Gastrocnemius medialis (tissue), 4 donors: ENCODE results near the gene MAP3K13. TPM values are rescaled to one million over a fixed set of nuclear protein-coding genes. Genes with fewer than 3 reads are reported as not detected.

Experiments used
- ATAC-seq, 2 donors: fragments of 150-250 bp; one replicate each; pipeline ENCODE4 v1.9.1; 2016
- DNase-seq, 2 donors: peaks; one replicate each; pipeline ENCODE4 v3.0.0-alpha.2; 2019
- H3K27ac ChIP-seq, 4 donors: fragments of 200-600 bp; sonication (generic); 1 replicate in 1 of 4; 2 replicates in 3 of 4; pipeline ENCODE4 v1.5.1; 2016 to 2018; ENCODE audit warnings: mild to moderate bottlenecking in 2 of 4, moderate library complexity in 1 of 4
- H3K27me3 ChIP-seq, 3 donors: fragments of 200-600 bp; sonication (generic) in 2 of 3; 1 replicate in 1 of 3; 2 replicates in 2 of 3; pipeline versions ENCODE4 v1.5.1 to v1.6.0; 2016 to 2019; ENCODE audit warnings: mild to moderate bottlenecking in 1 of 3, moderate library complexity in 1 of 3
- H3K36me3 ChIP-seq, 2 donors: fragments of 200-600 bp; sonication (generic) in 1 of 2; one replicate each; pipeline ENCODE4 v1.5.1; 2017 to 2018
- H3K4me1 ChIP-seq, 2 donors: fragments of 200-600 bp; sonication (generic) in 1 of 2; one replicate each; pipeline ENCODE4 v1.5.1; 2016 to 2017; ENCODE audit warnings: mild to moderate bottlenecking in 2 of 2
- H3K4me3 ChIP-seq, 4 donors: fragments of 200-600 bp; sonication (generic) in 3 of 4; 1 replicate in 1 of 4; 2 replicates in 3 of 4; pipeline ENCODE4 v1.5.1; 2016 to 2019; ENCODE audit warnings: mild to moderate bottlenecking in 2 of 4
- H3K9me3 ChIP-seq, 3 donors: fragments of 200-600 bp; sonication (generic) in 2 of 3; 1 replicate in 1 of 3; 2 replicates in 2 of 3; pipeline ENCODE4 v1.5.1; 2016 to 2019
- CTCF ChIP-seq, 5 experiments: fragments of 450-650 bp in 3 of 5; fragments of 200-600 bp in 2 of 5; sonication (generic) in 2 of 5; IDR thresholded peaks in 4 of 5; conservative IDR thresholded peaks in 1 of 5; 1 replicate in 4 of 5; 2 replicates in 1 of 5; pipeline ENCODE4 v1.5.1; 2016 to 2019; ENCODE audit warnings: antibody characterized with exemption in 5 of 5, mild to moderate bottlenecking in 3 of 5, moderate library complexity in 3 of 5
- POLR2A ChIP-seq, 2 donors: fragments of 450-650 bp; IDR thresholded peaks; one replicate each; pipeline ENCODE4 v1.6.1; 2017; ENCODE audit warnings: antibody characterized with exemption in 2 of 2, mild to moderate bottlenecking in 2 of 2, moderate library complexity in 2 of 2
- in situ Hi-C, 4 donors: fragments of 200-750 bp; cut with MboI; loops; one replicate each; pipeline versions ENCODE4 v1.15.0 to v1.8.0; 2017; ENCODE audit warnings: low sequenced_read_pairs in 4 of 4
- intact Hi-C: fragments of 100-400 bp; cut with DNase I; formaldehyde crosslinking; loops from one replicate; pipeline ENCODE4 v1.15.1; 2023; ENCODE audit warnings: low total_unique reads
- total RNA-seq, 4 donors: library from RNA; depleted of rRNA; stranded (reverse); fragments of >200 nt; gene quantifications; one replicate each; pipeline versions ENCODE4 v1.1.0 to v1.2.3, GENCODE V29; 2016

Gene MAP3K13
- total RNA-seq, 4 donors from 2014 or later = 1.6 to 6.5 (median 4.6) TPM

- intact Hi-C loops = no loop called here
- DNase-seq = no peak
- no peaks in the 10 kb centered on the region for H3K36me3 ChIP-seq
- no peaks in the 10 kb centered on the region for H3K27me3 ChIP-seq
- no peak for ATAC-seq
- no peak overlapping the region for H3K4me3 ChIP-seq
- H3K9me3 ChIP-seq = no peaks in the 10 kb centered on the region
- H3K27ac ChIP-seq = no peak overlapping the region
- H3K4me1 ChIP-seq = peaks cover 12 to 17% of the 10 kb centered on the region in 2 donors
- in situ Hi-C loops = no loop called here
- TF ChIP-seq POLR2A (IDR thresholded peaks at IDR 0.05) (no peak), CTCF (IDR thresholded peaks at IDR 0.05 in 4 of 5, conservative IDR thresholded peaks at IDR 0.05 in 1 of 5) (no peak)
Measured at GRCh38 chr3:185399737-185400667, 37.1 kb downstream of the MAP3K13 start.

- Histone ChIP-seq H3K4me1 (peaks cover 12 to 21% of the 10 kb centered on the region in 2 donors), H3K4me3 (no peak overlapping the region), H3K27ac (no peak overlapping the region), H3K36me3 (no peaks in the 10 kb centered on the region), H3K9me3 (no peaks in the 10 kb centered on the region), H3K27me3 (no peaks in the 10 kb centered on the region)
- no peak for TF ChIP-seq POLR2A (IDR thresholded peaks at IDR 0.05)
- TF ChIP-seq CTCF (IDR thresholded peaks at IDR 0.05 in 4 of 5, conservative IDR thresholded peaks at IDR 0.05 in 1 of 5) = no peak
- DNase-seq (no peak), ATAC-seq (no peak)
- intact Hi-C loops (no loop called here), in situ Hi-C loops (no loop called here)
Measured at GRCh38 chr3:185400866-185401265, 37.9 kb downstream of the MAP3K13 start.

- Histone ChIP-seq H3K27ac (no peak overlapping the region), H3K27me3 (no peaks in the 10 kb centered on the region), H3K9me3 (no peaks in the 10 kb centered on the region), H3K4me1 (peaks cover 12 to 25% of the 10 kb centered on the region in 2 donors), H3K4me3 (no peak overlapping the region), H3K36me3 (no peaks in the 10 kb centered on the region)
- intact Hi-C loops (no loop called here), in situ Hi-C loops (no loop called here)
- DNase-seq (no peak), ATAC-seq (no peak)
- TF ChIP-seq CTCF (IDR thresholded peaks at IDR 0.05 in 4 of 5, conservative IDR thresholded peaks at IDR 0.05 in 1 of 5) = no peak
Measured at GRCh38 chr3:185401319-185401955, 38.5 kb downstream of the MAP3K13 start.

GRCh38 chr3:185402561-185402960 lies 39.6 kb downstream of the MAP3K13 start:
- no peak for ATAC-seq

More at GRCh38 chr3:185402561-185402960, 39.6 kb downstream of the MAP3K13 start:
- intact Hi-C loops = no loop called here
- H3K27ac ChIP-seq = no peak overlapping the region
- no peak for DNase-seq
- H3K4me3 ChIP-seq = no peak overlapping the region
- H3K36me3 ChIP-seq = no peaks in the 10 kb centered on the region
- H3K4me1 ChIP-seq = peaks cover 11 to 18% of the 10 kb centered on the region in 2 donors
- H3K9me3 ChIP-seq = no peaks in the 10 kb centered on the region
- in situ Hi-C loops = no loop called here
- H3K27me3 ChIP-seq = no peaks in the 10 kb centered on the region
- TF ChIP-seq POLR2A (IDR thresholded peaks at IDR 0.05) = no peak
- no peak for TF ChIP-seq CTCF (IDR thresholded peaks at IDR 0.05 in 4 of 5, conservative IDR thresholded peaks at IDR 0.05 in 1 of 5)
